ENCODE data around the gene UBE2L3. TPM values are rescaled to one million over a fixed set of nuclear protein-coding genes. Genes with fewer than 3 reads are reported as not detected.

The UBE2L3 gene
- total and polyA plus RNA-seq, 2 donors (not counting 1 experiment from before 2014, with no cell fraction given) = 13.5 to 30.9 TPM

GRCh38 chr22:21624120-21624879 is 56.8 kb downstream of the UBE2L3 start:
- intact Hi-C loops (cut with micrococcal nuclease) = no loop called here

More at GRCh38 chr22:21624120-21624879, 56.8 kb downstream of the UBE2L3 start:
- 83% methylated on average over 8 of the region's 8 CpGs for WGBS (ENCODE audit: insufficient coverage)
- Histone ChIP-seq H3K4me2 (replicated peaks; ENCODE audit: low read depth, low read length, poor library complexity, severe bottlenecking) (no peak overlapping the region), H3K4me3 (ENCODE audit: control extremely low read depth in 1 of 5, extremely low read depth in 1 of 5, insufficient read depth in 1 of 5, low read depth in 2 of 5, low read length in 4 of 5) (no peak overlapping the region), H3K9ac (ENCODE audit: low read length) (no peak overlapping the region), H3K27ac (ENCODE audit: low read length in 2 of 2) (peak overlapping the region in 1 of 2 donors; percentile 56), H2AFZ (ENCODE audit: insufficient read depth, low read depth, low read length, poor library complexity, severe bottlenecking) (no peak overlapping the region), H3K36me3 (replicated peaks in 1 of 2; ENCODE audit: control extremely low read depth in 1 of 2, control insufficient read depth in 1 of 2, extremely low read depth in 1 of 2, insufficient read depth in 2 of 2, low read length in 1 of 2) (peaks cover 0 to 55% of the 10 kb centered on the region in 2 experiments), H4K20me1 (ENCODE audit: control insufficient read depth, insufficient read depth, low read length, poor library complexity, severe bottlenecking) (peaks cover 91% of the 10 kb centered on the region), H3K4me1 (ENCODE audit: control insufficient read depth in 2 of 2, insufficient read depth in 2 of 2, low read length in 2 of 2) (peaks cover 23 to 26% of the 10 kb centered on the region in 2 donors), H3K9me3 (ENCODE audit: control extremely low read depth in 1 of 3, control insufficient read depth in 2 of 3, insufficient read depth in 1 of 3, low read length in 2 of 3) (peaks cover 0 to 6% (median 0%) of the 10 kb centered on the region in 3 donors), H3K27me3 (replicated peaks in 1 of 4; ENCODE audit: control extremely low read depth in 1 of 4, control insufficient read depth in 3 of 4, insufficient read depth in 4 of 4, low read length in 3 of 4) (no peaks in the 10 kb centered on the region), H3K79me2 (ENCODE audit: control insufficient read depth, insufficient read depth, low read length) (peaks cover 64% of the 10 kb centered on the region)
- H3K27ac Mint-ChIP-seq = peak overlapping the region; percentile 10
- peak; percentile 54 for TF ChIP-seq CTCF (IDR thresholded peaks at IDR 0.05)
- no peak for TF ChIP-seq EZH2 (IDR thresholded peaks at IDR 0.05; ENCODE audit: borderline replicate concordance, insufficient read depth, low read depth, low read length, poor library complexity, severe bottlenecking)
- H3K27me3 Mint-ChIP-seq = no peaks in the 10 kb centered on the region
- peaks cover 36% of the 10 kb centered on the region for H3K4me1 Mint-ChIP-seq
- H3K9me3 Mint-ChIP-seq (ENCODE audit: insufficient read depth) = no peaks in the 10 kb centered on the region
- CTCF ChIA-PET = interaction anchor here (11.1 kb wide), 1 partner anchor 20 kb away, joined by 168 read pairs; the partner anchor contains the start of gene SDF2L1
- ATAC-seq (ENCODE audit: low read depth) (no peak), DNase-seq (peak; percentile 38)
- POLR2A ChIA-PET = no interaction called here
- no peak overlapping the region for H3K4me3 Mint-ChIP-seq
